HepG2 (cell line): ENCODE results near the gene SLC4A5. TPM values are rescaled to one million over a fixed set of nuclear protein-coding genes. Genes with fewer than 3 reads are reported as not detected.

Experiments used
- FOSL2 ChIP-seq: sonication (generic); formaldehyde crosslinking; IDR thresholded peaks from 2 replicates; pipeline ENCODE4 v1.4.0; 2020; ENCODE audit warnings: missing genetic modification reagents
- IKZF5 ChIP-seq: IDR thresholded peaks from 2 replicates; pipeline ENCODE4 v1.6.1; 2018; ENCODE audit warnings: missing genetic modification reagents, mild to moderate bottlenecking, missing compliant biosample characterization
- KDM5B ChIP-seq: sonication (generic); formaldehyde crosslinking; IDR thresholded peaks from 2 replicates; pipeline ENCODE4 v1.4.0; 2020; ENCODE audit warnings: missing genetic modification reagents, mild to moderate bottlenecking, borderline replicate concordance
- MTA1 ChIP-seq: sonication (generic); formaldehyde crosslinking; IDR thresholded peaks from 2 replicates; pipeline ENCODE4 v1.4.0; 2020; ENCODE audit warnings: missing genetic modification reagents, mild to moderate bottlenecking, borderline replicate concordance
- NR2F1 ChIP-seq, 2 experiments: fragments of 450-650 bp in 1 of 2; formaldehyde crosslinking in 1 of 2; IDR thresholded peaks; 2 replicates each; pipeline versions ENCODE4 v1.5.0 to v1.6.1; 2016 to 2020; ENCODE audit warnings: mild to moderate bottlenecking in 1 of 2, missing compliant biosample characterization in 1 of 2, missing genetic modification reagents in 1 of 2, moderate library complexity in 1 of 2
- RELA ChIP-seq: sonication (generic); formaldehyde crosslinking; IDR thresholded peaks from 2 replicates; pipeline ENCODE4 v1.4.0; 2020; ENCODE audit warnings: missing genetic modification reagents
- ZNF605 ChIP-seq: sonication (generic); formaldehyde crosslinking; IDR thresholded peaks from 2 replicates; pipeline ENCODE4 v1.8.0; 2022; ENCODE audit warnings: mild to moderate bottlenecking, missing genetic modification reagents
- polyA plus RNA-seq, 8 experiments: library from polyadenylated mRNA; depleted of rRNA in 3 of 8; stranded (reverse) in 7 of 8; unstranded in 1 of 8; fragments of >200 nt; fragmentation: Illumina TruSeq in 4 of 8; extraction: Trizol in 4 of 8; gene quantifications; 2 replicates each; pipeline versions ENCODE4 v1.2.1 to v1.2.3, GENCODE V29; 2011 to 2016; ENCODE audit warnings: low read depth in 4 of 8, missing spikeins in 1 of 8, mixed read lengths in 1 of 8; ENCODE audit not compliant: insufficient read depth in 1 of 8
- total RNA-seq, 5 experiments: library from RNA; depleted of rRNA; stranded (reverse); fragments of >200 nt; fragmentation: Illumina TruSeq; extraction: Trizol; gene quantifications; 2 replicates each; pipeline ENCODE4 v1.2.3, GENCODE V29; 2016; ENCODE audit warnings: low read depth in 1 of 5
- TF ChIP-seq, protein P1 (sequence below): sonication (generic); formaldehyde crosslinking; conservative IDR thresholded peaks from 2 replicates; pipeline ENCODE4 v1.4.0; 2020; ENCODE audit warnings: mild to moderate bottlenecking, missing genetic modification reagents, moderate library complexity
- TF ChIP-seq, protein P2 (sequence below): IDR thresholded peaks from 2 replicates; pipeline ENCODE4 v1.6.1; 2012; ENCODE audit warnings: inconsistent platforms

SLC4A5 gene
- total and polyA plus RNA-seq, 2 of the 13 experiments (the other 11 are each of a cell fraction or from before 2014, with no cell fraction given), result 0.50 TPM; not detected in 1

DNA sequence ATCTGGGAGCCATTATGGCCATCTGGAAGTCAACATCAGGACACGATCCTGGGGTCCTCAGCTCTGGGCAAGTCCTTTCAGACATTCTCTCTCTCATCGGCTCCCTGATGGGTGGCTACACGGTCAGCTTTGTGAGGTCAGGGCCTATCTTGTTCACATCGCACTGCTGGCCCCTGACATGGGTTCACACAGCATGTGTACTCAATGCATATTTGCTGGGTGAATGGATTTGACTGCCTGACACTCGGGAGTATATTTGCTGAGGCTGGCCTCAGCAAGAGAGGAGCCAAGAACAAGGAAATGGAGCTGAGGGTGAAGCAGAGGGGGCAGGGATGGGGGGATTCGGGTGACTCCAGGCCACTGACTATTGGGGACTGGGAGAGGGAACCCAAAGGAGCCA is 50.5 kb downstream of the SLC4A5 start (continued):
- TF ChIP-seq, protein P1, sequence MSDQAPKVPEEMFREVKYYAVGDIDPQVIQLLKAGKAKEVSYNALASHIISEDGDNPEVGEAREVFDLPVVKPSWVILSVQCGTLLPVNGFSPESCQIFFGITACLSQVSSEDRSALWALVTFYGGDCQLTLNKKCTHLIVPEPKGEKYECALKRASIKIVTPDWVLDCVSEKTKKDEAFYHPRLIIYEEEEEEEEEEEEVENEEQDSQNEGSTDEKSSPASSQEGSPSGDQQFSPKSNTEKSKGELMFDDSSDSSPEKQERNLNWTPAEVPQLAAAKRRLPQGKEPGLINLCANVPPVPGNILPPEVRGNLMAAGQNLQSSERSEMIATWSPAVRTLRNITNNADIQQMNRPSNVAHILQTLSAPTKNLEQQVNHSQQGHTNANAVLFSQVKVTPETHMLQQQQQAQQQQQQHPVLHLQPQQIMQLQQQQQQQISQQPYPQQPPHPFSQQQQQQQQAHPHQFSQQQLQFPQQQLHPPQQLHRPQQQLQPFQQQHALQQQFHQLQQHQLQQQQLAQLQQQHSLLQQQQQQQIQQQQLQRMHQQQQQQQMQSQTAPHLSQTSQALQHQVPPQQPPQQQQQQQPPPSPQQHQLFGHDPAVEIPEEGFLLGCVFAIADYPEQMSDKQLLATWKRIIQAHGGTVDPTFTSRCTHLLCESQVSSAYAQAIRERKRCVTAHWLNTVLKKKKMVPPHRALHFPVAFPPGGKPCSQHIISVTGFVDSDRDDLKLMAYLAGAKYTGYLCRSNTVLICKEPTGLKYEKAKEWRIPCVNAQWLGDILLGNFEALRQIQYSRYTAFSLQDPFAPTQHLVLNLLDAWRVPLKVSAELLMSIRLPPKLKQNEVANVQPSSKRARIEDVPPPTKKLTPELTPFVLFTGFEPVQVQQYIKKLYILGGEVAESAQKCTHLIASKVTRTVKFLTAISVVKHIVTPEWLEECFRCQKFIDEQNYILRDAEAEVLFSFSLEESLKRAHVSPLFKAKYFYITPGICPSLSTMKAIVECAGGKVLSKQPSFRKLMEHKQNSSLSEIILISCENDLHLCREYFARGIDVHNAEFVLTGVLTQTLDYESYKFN (CRISPR knock-in tag), result peak; percentile 58; the same call in 1 of the 2 replicates
- TF ChIP-seq IKZF5 (CRISPR knock-in tag) (peak; percentile 20; the same call in 1 of the 2 replicates), NR2F1 (CRISPR knock-in tag; IDR thresholded peaks at IDR 0.05) (peak; percentile 63 to 72; a peak in 3 of 4 replicates), KDM5B (CRISPR knock-in tag) (0 out of 2 replicates have a peak, but pooled peaks have one; percentile 11), ZNF605 (CRISPR knock-in tag) (0 out of 2 replicates have a peak, but pooled peaks have one; percentile 21), RELA (CRISPR knock-in tag) (no peak), FOSL2 (CRISPR knock-in tag) (peak; percentile 89), MTA1 (CRISPR knock-in tag) (0 out of 2 replicates have a peak, but pooled peaks have one; percentile 42)
- TF ChIP-seq, protein P2, sequence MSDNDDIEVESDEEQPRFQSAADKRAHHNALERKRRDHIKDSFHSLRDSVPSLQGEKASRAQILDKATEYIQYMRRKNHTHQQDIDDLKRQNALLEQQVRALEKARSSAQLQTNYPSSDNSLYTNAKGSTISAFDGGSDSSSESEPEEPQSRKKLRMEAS, result peak; percentile 65
